ENCODE measurements around the gene VEGFB.

VEGFB gene

DNA sequence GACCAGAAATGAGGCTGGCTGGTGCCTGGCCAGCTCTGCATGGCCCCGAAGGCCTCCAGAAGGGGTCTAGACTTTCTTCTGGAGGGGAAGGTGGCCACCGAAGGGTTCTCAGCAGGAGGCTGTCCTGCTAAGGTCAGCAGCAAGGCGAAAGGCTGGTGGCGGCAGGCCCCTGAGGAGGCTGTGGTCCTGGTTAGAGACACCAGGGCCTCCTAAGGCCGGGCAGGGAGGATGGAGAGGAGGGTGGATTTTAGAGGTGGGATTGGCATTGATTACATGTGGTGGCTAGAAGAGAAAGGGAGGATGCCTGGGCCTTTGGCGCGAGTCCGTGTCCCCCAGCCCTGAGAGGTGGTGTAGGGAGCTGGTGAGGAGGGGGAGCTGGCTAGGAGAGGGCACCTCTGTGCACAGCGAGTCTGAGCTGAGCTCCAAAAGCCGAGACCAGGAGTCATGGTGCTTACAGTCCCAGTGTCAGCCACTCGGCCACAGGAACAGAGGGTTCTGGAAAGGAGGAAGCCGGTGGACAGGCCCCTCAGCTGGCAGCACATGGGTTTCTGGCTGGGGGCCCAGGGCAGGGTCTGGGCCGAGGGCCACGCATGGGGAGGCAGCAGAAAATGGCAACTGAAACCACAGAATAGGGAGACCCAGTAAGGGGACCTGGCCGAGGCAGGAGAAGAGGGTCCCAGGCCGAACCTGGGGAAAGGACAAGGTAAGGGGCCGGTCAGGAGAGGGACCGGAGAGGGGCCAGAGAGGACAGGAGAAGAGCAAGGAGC is 25.4 kb upstream of the VEGFB start:
- in situ Hi-C loops (cut with HindIII; ENCODE audit: low pct_ligation_motif_present, low sequenced_read_pairs), result no loop called here
- Histone ChIP-seq H3K27me3 (replicated peaks) (no peaks in the 10 kb centered on the region), H3K27ac (no peak overlapping the region), H3K4me3 (ENCODE audit: low read depth, low read length) (no peak overlapping the region), H3K36me3 (replicated peaks) (peaks cover 17% of the 10 kb centered on the region)
- DNase-seq, result no peak
- TF ChIP-seq, protein P1, sequence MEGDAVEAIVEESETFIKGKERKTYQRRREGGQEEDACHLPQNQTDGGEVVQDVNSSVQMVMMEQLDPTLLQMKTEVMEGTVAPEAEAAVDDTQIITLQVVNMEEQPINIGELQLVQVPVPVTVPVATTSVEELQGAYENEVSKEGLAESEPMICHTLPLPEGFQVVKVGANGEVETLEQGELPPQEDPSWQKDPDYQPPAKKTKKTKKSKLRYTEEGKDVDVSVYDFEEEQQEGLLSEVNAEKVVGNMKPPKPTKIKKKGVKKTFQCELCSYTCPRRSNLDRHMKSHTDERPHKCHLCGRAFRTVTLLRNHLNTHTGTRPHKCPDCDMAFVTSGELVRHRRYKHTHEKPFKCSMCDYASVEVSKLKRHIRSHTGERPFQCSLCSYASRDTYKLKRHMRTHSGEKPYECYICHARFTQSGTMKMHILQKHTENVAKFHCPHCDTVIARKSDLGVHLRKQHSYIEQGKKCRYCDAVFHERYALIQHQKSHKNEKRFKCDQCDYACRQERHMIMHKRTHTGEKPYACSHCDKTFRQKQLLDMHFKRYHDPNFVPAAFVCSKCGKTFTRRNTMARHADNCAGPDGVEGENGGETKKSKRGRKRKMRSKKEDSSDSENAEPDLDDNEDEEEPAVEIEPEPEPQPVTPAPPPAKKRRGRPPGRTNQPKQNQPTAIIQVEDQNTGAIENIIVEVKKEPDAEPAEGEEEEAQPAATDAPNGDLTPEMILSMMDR (IDR thresholded peaks at IDR 0.05; ENCODE audit: low read depth, low read length, missing control alignments), result no peak

DNA sequence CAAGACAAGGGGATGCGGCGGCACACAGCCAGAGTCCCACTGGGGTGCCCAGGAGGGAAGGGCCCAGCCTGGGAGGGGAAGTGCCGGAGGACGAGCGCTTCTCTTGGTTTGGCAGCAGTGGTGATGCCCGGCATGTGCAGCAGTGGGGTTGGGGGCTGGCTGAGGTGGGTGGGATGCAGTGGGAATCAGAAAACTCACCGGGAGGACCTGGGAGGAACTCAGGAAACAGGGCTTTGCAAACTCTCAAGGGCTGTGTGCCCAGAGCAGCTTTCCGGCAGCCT is 24.9 kb upstream of the VEGFB start:
- in situ Hi-C loops (cut with HindIII; ENCODE audit: low pct_ligation_motif_present, low sequenced_read_pairs), result no loop called here
- Histone ChIP-seq H3K27ac (no peak overlapping the region), H3K27me3 (replicated peaks) (no peaks in the 10 kb centered on the region), H3K36me3 (replicated peaks) (peaks cover 13% of the 10 kb centered on the region), H3K4me3 (ENCODE audit: low read depth, low read length) (no peak overlapping the region)
- TF ChIP-seq, protein P1 (IDR thresholded peaks at IDR 0.05; ENCODE audit: low read depth, low read length, missing control alignments), result no peak
- DNase-seq, result no peak

DNA sequence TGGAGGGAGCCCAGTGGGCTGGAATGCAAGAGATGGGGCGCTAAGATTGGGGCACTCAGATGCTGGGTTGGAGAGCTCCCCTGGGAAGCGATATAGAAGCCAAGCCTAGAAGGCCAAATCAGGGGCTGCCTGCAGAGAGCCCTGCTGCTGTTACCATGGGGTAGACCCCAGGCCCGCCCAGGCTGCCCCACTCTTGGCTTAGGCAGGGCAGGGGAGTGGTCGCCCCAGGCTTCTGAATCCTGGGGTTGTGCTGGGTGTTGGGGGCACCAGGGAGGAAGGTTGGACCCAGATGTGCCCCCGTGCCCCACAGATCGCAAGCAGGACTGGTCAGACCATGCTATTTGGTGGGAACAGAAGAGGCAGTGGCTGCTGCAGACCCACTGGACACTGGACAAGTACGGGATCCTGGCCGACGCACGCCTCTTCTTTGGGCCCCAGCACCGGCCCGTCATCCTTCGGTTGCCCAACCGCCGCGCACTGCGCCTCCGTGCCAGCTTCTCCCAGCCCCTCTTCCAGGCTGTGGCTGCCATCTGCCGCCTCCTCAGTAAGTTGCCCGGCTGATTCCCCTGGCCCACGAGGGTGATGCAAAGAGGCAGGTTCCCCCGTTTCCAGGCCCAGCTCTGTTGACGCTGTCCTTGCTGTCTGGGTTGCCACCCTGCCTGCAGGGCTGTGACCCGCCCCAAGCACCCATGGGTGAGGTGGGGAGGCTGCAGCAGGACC is 23.9 kb upstream of the VEGFB start:
- no peak overlapping the region for H3K4me3 ChIP-seq (ENCODE audit: low read depth, low read length)
- H3K36me3 ChIP-seq (replicated peaks), result peaks cover 7% of the 10 kb centered on the region
- TF ChIP-seq, protein P1 (IDR thresholded peaks at IDR 0.05; ENCODE audit: low read depth, low read length, missing control alignments), result no peak
- in situ Hi-C loops (cut with HindIII; ENCODE audit: low pct_ligation_motif_present, low sequenced_read_pairs), result no loop called here
- no peaks in the 10 kb centered on the region for H3K27me3 ChIP-seq (replicated peaks)
- no peak for DNase-seq
- H3K27ac ChIP-seq, result no peak overlapping the region

GRCh38 chr11:64211181-64211872 is 23.1 kb upstream of the VEGFB start:
- in situ Hi-C loops (cut with HindIII; ENCODE audit: low pct_ligation_motif_present, low sequenced_read_pairs), result no loop called here
- no peak overlapping the region for H3K4me3 ChIP-seq (ENCODE audit: low read depth, low read length)
- TF ChIP-seq, protein P1 (IDR thresholded peaks at IDR 0.05; ENCODE audit: low read depth, low read length, missing control alignments), result no peak
- DNase-seq, result no peak
- peaks cover 5% of the 10 kb centered on the region for H3K36me3 ChIP-seq (replicated peaks)
- no peaks in the 10 kb centered on the region for H3K27me3 ChIP-seq (replicated peaks)
- no peak overlapping the region for H3K27ac ChIP-seq

DNA sequence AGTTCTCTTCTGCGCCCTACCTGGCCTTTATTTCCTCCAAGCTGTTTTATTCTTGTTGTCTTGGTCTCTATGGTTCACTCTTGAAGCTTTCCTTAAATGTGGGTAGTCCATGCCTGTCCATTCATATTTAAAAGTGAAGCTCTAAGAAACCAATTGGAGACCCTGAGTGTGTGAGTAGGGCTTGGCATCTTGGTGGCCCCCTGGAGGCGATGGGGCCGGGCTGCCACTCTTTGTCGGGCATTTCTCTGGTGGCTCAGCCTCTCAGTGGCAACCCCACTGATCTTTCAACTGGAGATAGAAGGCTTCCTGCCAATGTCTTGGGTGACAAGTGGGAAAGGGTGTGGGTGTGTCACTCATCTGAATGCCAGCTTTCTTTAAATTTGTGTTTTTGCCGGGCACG is 17.5 kb upstream of the VEGFB start:
- TF ChIP-seq, protein P1 (IDR thresholded peaks at IDR 0.05; ENCODE audit: low read depth, low read length, missing control alignments), result no peak
- in situ Hi-C loops (cut with HindIII; ENCODE audit: low pct_ligation_motif_present, low sequenced_read_pairs), result no loop called here
- Histone ChIP-seq H3K27ac (no peak overlapping the region), H3K36me3 (replicated peaks) (peaks cover 8% of the 10 kb centered on the region), H3K27me3 (replicated peaks) (no peaks in the 10 kb centered on the region), H3K4me3 (ENCODE audit: low read depth, low read length) (no peak overlapping the region)
- DNase-seq, result no peak

All from brain microvascular endothelial cell (primary cell).